H9 (cell line): Measurements from ENCODE around the gene NCOA1. TPM values are rescaled to one million over a fixed set of nuclear protein-coding genes. Genes with fewer than 3 reads are reported as not detected.

Source experiments
- DNase-seq: peaks from one replicate; pipeline ENCODE4 v3.0.0-alpha.2; 2017
- H2AFZ ChIP-seq: one replicate; pipeline ENCODE4 v1.6.1; 2013; ENCODE audit warnings: mild to moderate bottlenecking, low read length, control low read depth, moderate library complexity
- H2AK5ac ChIP-seq: 2 replicates; pipeline ENCODE4 v1.6.1; 2013; ENCODE audit warnings: low read length, control low read depth, mixed read lengths; ENCODE audit not compliant: insufficient read length
- H2BK120ac ChIP-seq: one replicate; pipeline ENCODE4 v1.6.1; 2013; ENCODE audit warnings: low read depth, mild to moderate bottlenecking, low read length, control low read depth, inconsistent platforms; ENCODE audit not compliant: poor library complexity, severe bottlenecking
- H2BK12ac ChIP-seq: 2 replicates; pipeline ENCODE4 v1.6.1; 2013; ENCODE audit warnings: low read length, control low read depth, mixed read lengths, low read depth; ENCODE audit not compliant: insufficient read length
- H2BK15ac ChIP-seq: 2 replicates; pipeline ENCODE4 v1.6.1; 2013; ENCODE audit warnings: low read depth, low read length, control low read depth
- H2BK20ac ChIP-seq: one replicate; pipeline ENCODE4 v1.6.1; 2013; ENCODE audit warnings: low read depth, mild to moderate bottlenecking, low read length, control low read depth, inconsistent platforms; ENCODE audit not compliant: poor library complexity, severe bottlenecking
- H2BK5ac ChIP-seq: 2 replicates; pipeline ENCODE4 v1.6.1; 2013; ENCODE audit warnings: low read length, control low read depth, mixed read lengths; ENCODE audit not compliant: insufficient read length
- H3K14ac ChIP-seq: 2 replicates; pipeline ENCODE4 v1.6.1; 2013; ENCODE audit warnings: low read length, control low read depth; ENCODE audit not compliant: insufficient read depth
- H3K18ac ChIP-seq: 2 replicates; pipeline ENCODE4 v1.6.1; 2013; ENCODE audit warnings: low read depth, mild to moderate bottlenecking, mixed read lengths, low read length, control low read depth; ENCODE audit not compliant: insufficient read length
- H3K23ac ChIP-seq: 2 replicates; pipeline ENCODE4 v1.6.1; 2013; ENCODE audit warnings: low read length, control low read depth, mixed read lengths, low read depth; ENCODE audit not compliant: insufficient read length
- H3K23me2 ChIP-seq: 2 replicates; pipeline ENCODE4 v1.6.1; 2013; ENCODE audit warnings: low read depth, mild to moderate bottlenecking, mixed read lengths, low read length, control low read depth; ENCODE audit not compliant: insufficient read length, poor library complexity, severe bottlenecking
- H3K27ac ChIP-seq: 2 replicates; pipeline ENCODE4 v1.5.1; 2013; ENCODE audit warnings: low read length, control low read depth, mixed read lengths, low read depth; ENCODE audit not compliant: insufficient read length
- H3K27me3 ChIP-seq: 2 replicates; pipeline ENCODE4 v1.6.1; 2013; ENCODE audit warnings: low read length, control low read depth, inconsistent platforms; ENCODE audit not compliant: insufficient read depth
- H3K4ac ChIP-seq: 2 replicates; pipeline ENCODE4 v1.6.1; 2013; ENCODE audit warnings: low read depth, mild to moderate bottlenecking, control low read depth, inconsistent platforms, low read length, moderate library complexity
- H3K4me1 ChIP-seq: 2 replicates; pipeline ENCODE4 v1.6.1; 2013; ENCODE audit warnings: low read length, control low read depth, inconsistent platforms; ENCODE audit not compliant: insufficient read depth
- H3K4me2 ChIP-seq: 2 replicates; pipeline ENCODE4 v1.6.1; 2013; ENCODE audit warnings: low read length, control low read depth, mixed read lengths; ENCODE audit not compliant: insufficient read length, insufficient read depth
- H3K56ac ChIP-seq: 2 replicates; pipeline ENCODE4 v1.6.1; 2013; ENCODE audit warnings: low read depth, mild to moderate bottlenecking, mixed read lengths, low read length, control low read depth; ENCODE audit not compliant: insufficient read length
- H3K79me1 ChIP-seq: 2 replicates; pipeline ENCODE4 v1.6.1; 2013; ENCODE audit warnings: low read depth, mild to moderate bottlenecking, moderate library complexity, low read length, control low read depth, inconsistent platforms; ENCODE audit not compliant: insufficient read depth, poor library complexity, severe bottlenecking
- H3K79me2 ChIP-seq: 2 replicates; pipeline ENCODE4 v1.6.1; 2013; ENCODE audit warnings: low read length, control low read depth, inconsistent platforms; ENCODE audit not compliant: insufficient read depth
- H3K9ac ChIP-seq: 2 replicates; pipeline ENCODE4 v1.6.1; 2013; ENCODE audit warnings: low read length, control low read depth, mixed read lengths; ENCODE audit not compliant: insufficient read length; ENCODE audit errors: extremely low read depth
- H3K9me3 ChIP-seq: one replicate; pipeline ENCODE4 v1.6.1; 2013; ENCODE audit warnings: low read depth, low read length, inconsistent platforms; ENCODE audit not compliant: control insufficient read depth
- H3T11ph ChIP-seq: one replicate; pipeline ENCODE4 v1.6.1; 2013; ENCODE audit warnings: mild to moderate bottlenecking, low read length, control low read depth, inconsistent platforms
- H4K20me1 ChIP-seq: one replicate; pipeline ENCODE4 v1.6.1; 2013; ENCODE audit not compliant: control insufficient read depth, insufficient read length, insufficient read depth
- H4K5ac ChIP-seq: 2 replicates; pipeline ENCODE4 v1.6.1; 2013; ENCODE audit warnings: low read depth, mild to moderate bottlenecking, mixed read lengths, low read length, control low read depth; ENCODE audit not compliant: insufficient read length
- H4K8ac ChIP-seq: replicated peaks from 2 replicates; pipeline ENCODE4 v1.6.1; 2013; ENCODE audit warnings: low read length, control low read depth, mixed read lengths, low read depth; ENCODE audit not compliant: insufficient read length
- H4K91ac ChIP-seq: 2 replicates; pipeline ENCODE4 v1.6.1; 2013; ENCODE audit warnings: low read depth, mild to moderate bottlenecking, moderate library complexity, mixed read lengths, low read length, control low read depth; ENCODE audit not compliant: insufficient read length
- H3K27ac Mint-ChIP-seq, 3 experiments: 2 replicates in 2 of 3; 3 replicates in 1 of 3; pipeline ENCODE4 v1.8.0; 2020 to 2021; ENCODE audit warnings: mixed read lengths in 3 of 3, mild to moderate bottlenecking in 1 of 3, moderate library complexity in 1 of 3
- H3K27me3 Mint-ChIP-seq: 2 replicates; pipeline ENCODE4 v1.8.0; 2021; ENCODE audit warnings: low read depth, mild to moderate bottlenecking, moderate library complexity, mixed read lengths
- H3K36me3 Mint-ChIP-seq, 3 experiments: 2 replicates in 2 of 3; 3 replicates in 1 of 3; pipeline ENCODE4 v1.8.0; 2020 to 2021; ENCODE audit warnings: low read depth in 3 of 3, mixed read lengths in 3 of 3; ENCODE audit not compliant: insufficient read depth in 1 of 3
- H3K4me1 Mint-ChIP-seq, 2 experiments: 2 replicates each; pipeline ENCODE4 v1.8.0; 2020; ENCODE audit warnings: mixed read lengths in 2 of 2
- H3K4me3 Mint-ChIP-seq, 2 experiments: 2 replicates in 1 of 2; 3 replicates in 1 of 2; pipeline ENCODE4 v1.8.0; 2020 to 2021; ENCODE audit warnings: mild to moderate bottlenecking in 2 of 2, mixed read lengths in 2 of 2, moderate library complexity in 1 of 2
- H3K9me3 Mint-ChIP-seq, 2 experiments: 2 replicates in 1 of 2; 3 replicates in 1 of 2; pipeline ENCODE4 v1.8.0; 2020; ENCODE audit warnings: mild to moderate bottlenecking in 2 of 2, mixed read lengths in 2 of 2, moderate library complexity in 1 of 2
- WGBS: extraction: QIAGEN DNeasy Blood & Tissue Kit; methylation state at CpG from one replicate; pipeline ENCODE4 v1.1.7; 2013; ENCODE audit warnings: missing lambda C conversion rate, low lambda C conversion rate, mixed read lengths; ENCODE audit not compliant: insufficient read length; ENCODE audit errors: extremely low coverage; 5-methylcytosine and 5-hydroxymethylcytosine counted together
- total RNA-seq: library from RNA; stranded (reverse); gene quantifications from 2 replicates; pipeline ENCODE4 v1.2.1, GENCODE V29; 2021
- TF ChIP-seq, protein P1 (sequence below): fragments of 200-600 bp; sonication (generic); conservative IDR thresholded peaks from 3 replicates; pipeline ENCODE4 v1.8.0; 2021; ENCODE audit warnings: antibody characterized with exemption, mild to moderate bottlenecking

Gene NCOA1
- total RNA-seq, 1 experiment from 2014 or later: 14.8 TPM

DNA sequence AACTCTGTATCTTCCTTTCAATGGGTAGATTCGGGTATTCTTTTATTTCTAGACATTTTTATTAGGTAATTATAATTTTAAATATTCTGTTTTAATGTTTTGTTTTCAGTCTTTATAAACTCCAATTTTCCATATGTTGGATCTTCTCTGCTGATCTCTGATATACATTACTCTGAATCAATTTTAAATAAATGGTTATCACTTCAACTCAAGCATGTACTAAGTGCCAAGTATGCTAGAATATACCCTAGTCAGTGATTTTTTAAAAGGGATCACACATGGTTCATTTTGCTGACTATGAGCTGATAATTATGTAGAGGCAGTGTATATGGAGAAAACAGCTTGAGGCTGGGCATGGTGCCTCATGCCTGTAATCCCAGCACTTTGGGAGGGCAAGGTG lies 41.7 kb upstream of the NCOA1 start:
- no peak overlapping the region for H2BK120ac ChIP-seq
- no peaks in the 10 kb centered on the region for H3K4me1 ChIP-seq
- H3K23me2 ChIP-seq: no peaks in the 10 kb centered on the region
- H3K4me3 Mint-ChIP-seq: no peak overlapping the region
- H3K36me3 Mint-ChIP-seq: peaks cover 0 to 12% (median 0%) of the 10 kb centered on the region in 3 experiments; a peak in 5 of 7 replicates
- H4K20me1 ChIP-seq: no peaks in the 10 kb centered on the region
- H3K27me3 ChIP-seq: no peaks in the 10 kb centered on the region
- no peak overlapping the region for H4K91ac ChIP-seq
- H2BK20ac ChIP-seq: no peak overlapping the region
- H3K27ac ChIP-seq: no peak overlapping the region
- no peak overlapping the region for H3K56ac ChIP-seq
- H4K8ac ChIP-seq: no peak overlapping the region
- no peaks in the 10 kb centered on the region for H3K9me3 ChIP-seq
- H3K4me2 ChIP-seq: no peak overlapping the region
- H3K27me3 Mint-ChIP-seq: peaks cover 6% of the 10 kb centered on the region; the same call in 1 of the 2 replicates
- no peak overlapping the region for H2BK12ac ChIP-seq
- no peak overlapping the region for H2BK15ac ChIP-seq
- no peak overlapping the region for H3T11ph ChIP-seq
- no peak overlapping the region for H3K23ac ChIP-seq
- H4K5ac ChIP-seq: no peak overlapping the region
- H3K4me1 Mint-ChIP-seq: peaks cover 3 to 8% of the 10 kb centered on the region in 2 experiments; a peak in 3 of 4 replicates
- no peak overlapping the region for H3K18ac ChIP-seq
- H3K9me3 Mint-ChIP-seq: peaks cover 15 to 17% of the 10 kb centered on the region in 2 experiments
- H3K79me2 ChIP-seq: no peaks in the 10 kb centered on the region
- no peak overlapping the region for H2AK5ac ChIP-seq
- H3K9ac ChIP-seq: no peak overlapping the region
- no peak overlapping the region for H3K4ac ChIP-seq
- TF ChIP-seq, protein P1, sequence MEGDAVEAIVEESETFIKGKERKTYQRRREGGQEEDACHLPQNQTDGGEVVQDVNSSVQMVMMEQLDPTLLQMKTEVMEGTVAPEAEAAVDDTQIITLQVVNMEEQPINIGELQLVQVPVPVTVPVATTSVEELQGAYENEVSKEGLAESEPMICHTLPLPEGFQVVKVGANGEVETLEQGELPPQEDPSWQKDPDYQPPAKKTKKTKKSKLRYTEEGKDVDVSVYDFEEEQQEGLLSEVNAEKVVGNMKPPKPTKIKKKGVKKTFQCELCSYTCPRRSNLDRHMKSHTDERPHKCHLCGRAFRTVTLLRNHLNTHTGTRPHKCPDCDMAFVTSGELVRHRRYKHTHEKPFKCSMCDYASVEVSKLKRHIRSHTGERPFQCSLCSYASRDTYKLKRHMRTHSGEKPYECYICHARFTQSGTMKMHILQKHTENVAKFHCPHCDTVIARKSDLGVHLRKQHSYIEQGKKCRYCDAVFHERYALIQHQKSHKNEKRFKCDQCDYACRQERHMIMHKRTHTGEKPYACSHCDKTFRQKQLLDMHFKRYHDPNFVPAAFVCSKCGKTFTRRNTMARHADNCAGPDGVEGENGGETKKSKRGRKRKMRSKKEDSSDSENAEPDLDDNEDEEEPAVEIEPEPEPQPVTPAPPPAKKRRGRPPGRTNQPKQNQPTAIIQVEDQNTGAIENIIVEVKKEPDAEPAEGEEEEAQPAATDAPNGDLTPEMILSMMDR: no peak
- H2AFZ ChIP-seq: no peak overlapping the region
- H2BK5ac ChIP-seq: no peak overlapping the region
- no peaks in the 10 kb centered on the region for H3K79me1 ChIP-seq
- H3K14ac ChIP-seq: no peak overlapping the region
- no peak overlapping the region; a peak in 1 of 7 replicates for H3K27ac Mint-ChIP-seq
- DNase-seq: no peak
- no CpG with 5 or more reads among the region's 1 CpG for WGBS
